Endothelial cell of umbilical vein (primary cell): ENCODE data around the gene CDKN2D. TPM values are rescaled to one million over a fixed set of nuclear protein-coding genes. Genes with fewer than 3 reads are reported as not detected.

ENCODE experiments used
- BruUV-seq: library from RNA; stranded (reverse); fragments of 400-500 nt; replicated peaks from 2 replicates; lab custom pipeline; 2021; lab: Mats Ljungman, UMichigan
- CTCF ChIA-PET: fragments of 300-600, 350-600 bp; sonication (Branson Sonifier 250); formaldehyde crosslinking; loops from one replicate; lab custom pipeline; 2021; ENCODE audit warnings: antibody characterized with exemption, inconsistent platforms; lab: Charles Lee
- POLR2A ChIA-PET: fragments of 300-600, 350-600 bp; sonication (Branson Sonifier 250); formaldehyde crosslinking; loops from one replicate; lab custom pipeline; 2021; ENCODE audit warnings: antibody characterized with exemption, inconsistent platforms; lab: Charles Lee
- DNase-seq: peaks from one replicate; pipeline ENCODE4 v3.0.0-alpha.2; 2011; ENCODE audit warnings: low read depth, low spot score
- FAIRE-seq: peaks from 2 replicates; lab custom pipeline; 2011; peaks lifted over from hg19 to GRCh38; lab: Jason Lieb, UNC
- H2AFZ ChIP-seq: 2 replicates; pipeline ENCODE4 v1.6.0; 2012; ENCODE audit warnings: low read depth, low read length, control low read depth, inconsistent platforms
- H3K27ac ChIP-seq: 2 replicates; pipeline ENCODE4 v1.5.1; 2011; ENCODE audit warnings: low read depth, mild to moderate bottlenecking, control low read depth, low read length, moderate library complexity; ENCODE audit not compliant: insufficient read depth
- H3K27me3 ChIP-seq, 2 experiments: 2 replicates each; pipeline versions ENCODE4 v1.6.0 to v1.6.1; 2011; ENCODE audit warnings: low read length in 2 of 2, mixed read lengths in 1 of 2; ENCODE audit not compliant: control insufficient read depth in 2 of 2, insufficient read depth in 2 of 2
- H3K36me3 ChIP-seq, 2 experiments: 2 replicates in 1 of 2; 3 replicates in 1 of 2; pipeline ENCODE4 v1.5.1; 2011; ENCODE audit warnings: low read length in 2 of 2, mild to moderate bottlenecking in 1 of 2, moderate library complexity in 1 of 2; ENCODE audit not compliant: control insufficient read depth in 2 of 2, insufficient read depth in 2 of 2; ENCODE audit errors: extremely low read depth in 1 of 2
- H3K4me1 ChIP-seq: 3 replicates; pipeline ENCODE4 v1.5.1; 2011; ENCODE audit warnings: mild to moderate bottlenecking, low read length; ENCODE audit not compliant: control insufficient read depth, insufficient read depth; ENCODE audit errors: extremely low read depth
- H3K4me2 ChIP-seq: 2 replicates; pipeline ENCODE4 v1.6.1; 2011; ENCODE audit warnings: low read length, control low read depth, mixed read lengths; ENCODE audit not compliant: insufficient read depth
- H3K4me3 ChIP-seq, 3 experiments: fragments of 200-600 bp in 1 of 3; sonication (generic), shearing (Covaris generic) in 1 of 3; replicated peaks in 1 of 3; 2 replicates each; pipeline ENCODE4 v1.5.1; 2011 to 2016; ENCODE audit warnings: control low read depth in 3 of 3, low read length in 3 of 3, mild to moderate bottlenecking in 2 of 3, inconsistent platforms in 1 of 3, low read depth in 1 of 3, moderate library complexity in 1 of 3; ENCODE audit not compliant: insufficient read depth in 1 of 3
- H3K79me2 ChIP-seq: 2 replicates; pipeline ENCODE4 v1.6.0; 2012; ENCODE audit warnings: low read length, inconsistent platforms; ENCODE audit not compliant: control insufficient read depth, insufficient read depth
- H3K9ac ChIP-seq: replicated peaks from 2 replicates; pipeline ENCODE3; 2011; ENCODE audit warnings: low read length, control low read depth; ENCODE audit not compliant: insufficient read depth; ENCODE audit errors: extremely low read depth
- H3K9me1 ChIP-seq: replicated peaks from 3 replicates; pipeline ENCODE4 v1.6.0; 2011; ENCODE audit warnings: mild to moderate bottlenecking, low read length; ENCODE audit not compliant: control insufficient read depth, insufficient read depth; ENCODE audit errors: extremely low read depth
- H3K9me3 ChIP-seq: replicated peaks from 2 replicates; pipeline ENCODE4 v1.5.1; 2012; ENCODE audit warnings: low read length, inconsistent platforms; ENCODE audit not compliant: control insufficient read depth, insufficient read depth
- H4K20me1 ChIP-seq: replicated peaks from 2 replicates; pipeline ENCODE3; 2011; ENCODE audit warnings: mild to moderate bottlenecking, low read length; ENCODE audit not compliant: control insufficient read depth, insufficient read depth; ENCODE audit errors: extremely low read depth
- CTCF ChIP-seq, 2 donors: IDR thresholded peaks; 1 replicate in 1 of 2; 2 replicates in 1 of 2; pipeline ENCODE4 v1.5.1; 2011; ENCODE audit warnings: low read length in 2 of 2, mild to moderate bottlenecking in 2 of 2, moderate library complexity in 2 of 2, control low read depth in 1 of 2, inconsistent platforms in 1 of 2, low read depth in 1 of 2; ENCODE audit not compliant: insufficient read depth in 1 of 2; ENCODE audit errors: extremely low read depth in 1 of 2
- EZH2 ChIP-seq: IDR thresholded peaks from 2 replicates; pipeline ENCODE4 v1.6.1; 2012; ENCODE audit warnings: borderline replicate concordance, low read depth, mild to moderate bottlenecking, moderate library complexity, low read length, inconsistent platforms; ENCODE audit not compliant: severe bottlenecking
- FOS ChIP-seq: IDR thresholded peaks from 2 replicates; pipeline ENCODE4 v1.6.1; 2011; ENCODE audit warnings: mild to moderate bottlenecking, low read length, moderate library complexity, borderline replicate concordance; ENCODE audit not compliant: insufficient read depth
- GATA2 ChIP-seq: IDR thresholded peaks from 2 replicates; pipeline ENCODE4 v1.7.0; 2011; ENCODE audit warnings: low read depth, mild to moderate bottlenecking, moderate library complexity, mixed read lengths, low read length; ENCODE audit not compliant: insufficient read length, insufficient read depth
- JUN ChIP-seq: IDR thresholded peaks from 2 replicates; pipeline ENCODE4 v1.6.1; 2011; ENCODE audit warnings: borderline replicate concordance, low read depth; ENCODE audit not compliant: insufficient read length, insufficient read depth
- MAX ChIP-seq: IDR thresholded peaks from 2 replicates; pipeline ENCODE4 v1.6.1; 2011; ENCODE audit not compliant: insufficient read depth, insufficient read length
- MYC ChIP-seq: IDR thresholded peaks from one replicate; pipeline ENCODE4 v1.6.1; 2011; ENCODE audit warnings: mild to moderate bottlenecking, low read depth, low read length
- POLR2A ChIP-seq: IDR thresholded peaks from 2 replicates; pipeline ENCODE4 v1.6.1; 2012; ENCODE audit warnings: low read depth, mild to moderate bottlenecking, control low read depth, low read length
- POLR2AphosphoS5 ChIP-seq: IDR thresholded peaks from 2 replicates; pipeline ENCODE4 v1.6.1; 2012; ENCODE audit warnings: low read depth, mild to moderate bottlenecking, control low read depth, low read length, moderate library complexity; ENCODE audit not compliant: insufficient read depth
- dilution Hi-C: fragments of 300-500 bp; cut with MboI; formaldehyde crosslinking; loops from one replicate; pipeline ENCODE4 v1.15.0; 2019; ENCODE audit warnings: low sequenced_read_pairs; ENCODE audit not compliant: extremely low pct_ligation_motif_present
- intact Hi-C: fragments of 100-400 bp; cut with micrococcal nuclease; formaldehyde crosslinking; loops from one replicate; pipeline ENCODE4 v1.10.0; 2022
- polyA plus RNA-seq, 4 experiments: library from polyadenylated mRNA; depleted of rRNA in 3 of 4; stranded (reverse) in 3 of 4; unstranded in 1 of 4; fragments of >200 nt; gene quantifications; 2 replicates each; pipeline versions ENCODE4 v1.2.1 to v1.2.3, GENCODE V29; 2011 to 2012; ENCODE audit warnings: missing spikeins in 1 of 4
- total RNA-seq: library from RNA; stranded (reverse); gene quantifications from 2 replicates; pipeline ENCODE4 v1.2.3, GENCODE V29; 2021

Gene CDKN2D
- total and polyA plus RNA-seq, 2 donors (not counting 3 experiments of a cell fraction or from before 2014, with no cell fraction given): 5.9 to 9.8 TPM

- H3K9me3 ChIP-seq: no peaks in the 10 kb centered on the region
- TF ChIP-seq POLR2A (no peak), FOS (no peak)
- intact Hi-C loops (no loop called here), dilution Hi-C loops (no loop called here)
- H3K27me3 ChIP-seq: no peaks in the 10 kb centered on the region
- no peaks in the 10 kb centered on the region for H3K9me1 ChIP-seq
- ChIA-PET CTCF (interaction anchor here (2.1 kb wide), 1 partner anchor 51 kb away, joined by 12 read pairs; no protein-coding TSS in a partner anchor), POLR2A (no interaction called here)
- no peak overlapping the region for H3K27ac ChIP-seq
- peaks cover 13% of the 10 kb centered on the region for H3K4me1 ChIP-seq
- H3K36me3 ChIP-seq: no peaks in the 10 kb centered on the region
- DNase-seq (no peak), FAIRE-seq (no peak)
- H3K4me2 ChIP-seq: no peak overlapping the region
- H3K4me3 ChIP-seq: no peak overlapping the region
- H4K20me1 ChIP-seq: no peaks in the 10 kb centered on the region
- no TSS peak for BruUV-seq
- H2AFZ ChIP-seq: no peak overlapping the region
- no peak overlapping the region for H3K9ac ChIP-seq
- H3K79me2 ChIP-seq: no peaks in the 10 kb centered on the region
Observed at GRCh38 chr19:10593148-10593547, 24.4 kb upstream of the CDKN2D start.

DNA sequence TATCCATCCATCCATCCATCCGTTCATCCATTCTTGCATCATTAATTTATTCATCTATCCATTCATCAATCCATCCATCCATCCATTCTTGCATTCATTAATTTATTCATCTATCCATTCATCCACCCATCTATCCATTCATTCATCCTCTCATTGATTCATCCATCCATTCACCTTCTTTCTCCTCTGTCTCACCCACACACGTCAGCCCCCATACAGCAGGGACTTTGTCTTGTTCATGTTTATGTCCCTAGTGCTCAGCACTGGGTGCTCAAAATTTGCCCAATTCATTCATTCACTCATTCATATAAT, 19.0 kb upstream of the CDKN2D start:
- Histone ChIP-seq H3K79me2 (no peaks in the 10 kb centered on the region), H3K4me3 (no peak overlapping the region), H3K4me2 (no peak overlapping the region), H3K4me1 (no peaks in the 10 kb centered on the region), H2AFZ (no peak overlapping the region), H3K9me1 (no peaks in the 10 kb centered on the region), H3K36me3 (no peaks in the 10 kb centered on the region), H3K9ac (no peak overlapping the region), H3K9me3 (no peaks in the 10 kb centered on the region), H3K27me3 (peaks cover 10% of the 10 kb centered on the region in 2 experiments), H4K20me1 (no peaks in the 10 kb centered on the region), H3K27ac (no peak overlapping the region)
- no peak for TF ChIP-seq MYC
- TF ChIP-seq POLR2A: no peak
- TF ChIP-seq MAX: no peak
- TF ChIP-seq EZH2: no peak
- no peak for TF ChIP-seq POLR2AphosphoS5
- no peak for TF ChIP-seq FOS
- no peak for TF ChIP-seq CTCF (IDR thresholded peaks at IDR 0.05; ENCODE audit: extremely low read depth in 1 of 2, insufficient read depth in 1 of 2, low read depth in 1 of 2, low read length in 2 of 2)
- TF ChIP-seq JUN: no peak
- TF ChIP-seq GATA2: no peak
- intact Hi-C loops: no loop called here
- BruUV-seq: no TSS peak
- FAIRE-seq (no peak), DNase-seq (no peak)
- CTCF ChIA-PET: interaction anchor here (1.4 to 3.3 kb wide), 2 partner anchors 14 to 56 kb away, joined by 3 to 11 read pairs; no protein-coding TSS in a partner anchor
- POLR2A ChIA-PET: no interaction called here
- dilution Hi-C loops: no loop called here
